HG02943 (cell line): Measurements from ENCODE around the gene TBX2.
"Not testable (repeated sequence)": the region's sequence is repeated elsewhere in the genome, so short reads cannot be mapped to it uniquely, and the experiment has no call there.

Experiments used
- ATAC-seq: cut with Tn5 transposase; IDR thresholded peaks from one replicate; pipeline ENCODE4 v1.9.1; 2021; ENCODE audit warnings: mild to moderate bottlenecking, low read depth, moderate library complexity; ENCODE audit not compliant: unreplicated experiment

TBX2 gene

DNA sequence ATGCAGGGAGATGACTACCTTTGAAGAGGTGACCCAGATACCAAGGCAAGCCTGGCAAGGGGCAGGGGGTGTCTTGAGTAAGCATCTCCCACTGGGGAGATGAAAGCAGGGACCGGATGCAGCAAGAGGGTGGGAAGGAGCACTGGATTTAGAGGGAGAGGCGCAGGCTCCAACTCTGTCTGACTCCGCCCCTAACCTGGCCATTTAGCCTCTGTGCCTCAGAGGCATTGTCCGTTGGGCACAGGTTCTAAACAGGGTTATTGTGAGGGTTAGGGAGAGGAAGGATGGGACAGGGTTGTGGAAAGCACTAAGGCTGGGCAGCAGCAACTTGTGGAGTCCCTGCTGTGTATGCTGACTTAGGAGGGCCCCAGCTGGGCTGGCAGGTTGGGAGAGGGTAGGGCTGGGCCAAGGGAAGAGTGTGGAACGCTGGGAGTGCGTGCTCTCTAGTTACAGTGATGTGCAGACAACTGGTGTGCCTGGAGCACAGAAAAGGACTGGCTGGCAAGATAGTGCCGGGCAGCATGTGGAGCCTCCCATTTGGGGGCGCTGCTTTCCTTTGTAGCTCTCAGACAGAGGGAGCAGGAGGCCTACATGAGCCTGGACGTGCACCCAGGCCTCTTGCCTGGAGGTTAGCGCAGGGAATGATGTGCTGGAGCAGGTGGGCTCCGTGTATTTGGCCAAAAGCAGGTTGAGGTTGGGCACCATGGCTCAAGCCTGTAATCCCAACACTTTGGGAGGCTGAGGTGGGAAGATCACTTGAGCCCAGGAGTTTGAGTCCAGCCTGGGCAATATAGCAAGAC is 26.2 kb downstream of the TBX2 start:
- no peak for ATAC-seq

DNA sequence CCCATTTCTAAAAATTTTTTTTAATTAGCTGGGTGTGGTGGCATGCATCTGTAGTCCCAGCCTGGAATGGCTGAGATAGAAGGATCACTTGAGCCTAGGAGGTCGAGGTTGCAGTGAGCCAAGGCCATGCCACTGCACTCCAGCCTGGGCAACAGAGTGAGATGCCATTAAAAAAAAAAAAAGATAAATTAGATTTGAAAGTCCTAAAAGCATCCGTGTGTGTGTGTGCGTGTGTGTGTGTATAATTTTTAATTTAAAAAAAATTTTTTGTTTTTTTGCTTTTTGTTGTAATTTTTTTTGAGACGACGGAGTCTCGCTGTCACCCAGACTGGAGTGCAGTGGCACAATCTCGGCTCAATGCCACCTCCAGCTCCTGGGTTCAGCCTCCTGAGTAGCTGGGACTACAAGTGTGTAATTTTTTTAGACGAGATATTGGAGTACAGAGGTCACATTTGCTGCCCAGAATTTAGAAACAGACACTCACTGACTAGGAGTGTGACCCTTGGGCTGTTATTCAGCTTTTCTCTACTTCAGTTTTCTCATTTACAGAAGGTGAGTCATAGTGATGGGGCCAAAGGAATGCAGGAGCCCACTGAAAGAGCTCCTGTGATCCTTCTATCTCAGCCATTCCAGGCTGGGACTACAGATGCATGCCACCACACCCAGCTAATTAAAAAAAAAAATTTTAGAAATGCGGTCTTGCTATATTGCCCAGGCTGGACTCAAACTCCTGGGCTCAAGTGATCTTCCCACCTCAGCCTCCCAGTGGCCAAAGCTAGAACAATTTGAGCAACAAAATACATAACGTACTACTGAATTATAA is 27.1 kb downstream of the TBX2 start:
- ATAC-seq: no peak

DNA sequence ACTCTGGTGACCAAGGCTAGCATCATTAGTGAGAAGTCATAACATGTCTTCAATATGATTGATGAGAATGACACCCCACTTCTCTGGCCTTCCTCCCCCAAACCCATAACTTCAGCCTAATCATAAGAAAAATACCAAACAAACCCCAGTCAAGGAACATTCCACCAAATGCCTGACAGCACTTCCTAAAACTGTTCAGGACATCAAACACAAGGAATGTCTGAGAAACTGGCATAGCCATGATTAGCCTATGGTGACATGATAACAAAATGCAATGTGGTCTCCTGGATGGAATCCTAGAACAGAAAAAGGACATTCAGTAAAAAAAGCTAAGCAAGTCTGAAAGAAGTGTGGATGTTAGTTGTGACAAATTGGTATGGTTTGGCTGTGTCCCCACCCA is 27.9 kb downstream of the TBX2 start:
- no peak for ATAC-seq

DNA sequence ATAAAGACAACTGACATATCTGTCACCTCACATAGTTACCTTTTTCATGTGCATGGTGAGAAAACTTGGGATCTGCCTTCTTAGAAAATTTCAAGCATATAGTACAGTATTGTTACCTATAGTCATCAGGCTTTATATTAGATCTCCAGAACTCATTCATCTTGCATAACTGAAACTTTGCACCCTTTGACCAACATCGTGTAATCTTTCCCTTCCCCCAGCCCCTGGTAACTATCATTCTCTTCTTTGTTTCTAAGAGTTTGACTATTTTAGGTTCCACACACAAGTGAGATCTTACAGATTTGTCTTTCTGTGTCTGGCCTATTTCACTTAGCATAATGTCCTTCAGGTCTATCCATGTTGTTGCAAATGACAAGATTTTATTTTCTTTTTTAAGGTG is 29.6 kb downstream of the TBX2 start:
- no peak for ATAC-seq

DNA sequence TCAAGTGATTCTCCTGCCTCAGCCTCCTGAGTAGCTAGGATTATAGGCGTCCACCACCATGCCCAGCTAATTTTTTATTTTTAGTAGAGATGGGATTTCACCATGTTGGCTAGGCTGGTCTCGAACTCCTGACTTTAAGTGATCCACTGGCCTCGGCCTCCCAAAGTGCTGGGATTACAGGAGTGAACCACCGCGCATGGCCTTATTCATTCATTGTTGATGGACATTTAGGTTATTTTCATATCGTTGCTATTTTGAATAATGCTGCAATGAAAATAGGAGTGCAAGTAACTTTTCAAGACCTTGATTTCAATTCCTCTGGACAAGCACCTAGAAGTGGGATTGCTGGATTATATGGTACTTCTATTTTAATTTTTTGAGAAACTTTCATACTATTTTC is 30.2 kb downstream of the TBX2 start:
- ATAC-seq: not testable (repeated sequence)

DNA sequence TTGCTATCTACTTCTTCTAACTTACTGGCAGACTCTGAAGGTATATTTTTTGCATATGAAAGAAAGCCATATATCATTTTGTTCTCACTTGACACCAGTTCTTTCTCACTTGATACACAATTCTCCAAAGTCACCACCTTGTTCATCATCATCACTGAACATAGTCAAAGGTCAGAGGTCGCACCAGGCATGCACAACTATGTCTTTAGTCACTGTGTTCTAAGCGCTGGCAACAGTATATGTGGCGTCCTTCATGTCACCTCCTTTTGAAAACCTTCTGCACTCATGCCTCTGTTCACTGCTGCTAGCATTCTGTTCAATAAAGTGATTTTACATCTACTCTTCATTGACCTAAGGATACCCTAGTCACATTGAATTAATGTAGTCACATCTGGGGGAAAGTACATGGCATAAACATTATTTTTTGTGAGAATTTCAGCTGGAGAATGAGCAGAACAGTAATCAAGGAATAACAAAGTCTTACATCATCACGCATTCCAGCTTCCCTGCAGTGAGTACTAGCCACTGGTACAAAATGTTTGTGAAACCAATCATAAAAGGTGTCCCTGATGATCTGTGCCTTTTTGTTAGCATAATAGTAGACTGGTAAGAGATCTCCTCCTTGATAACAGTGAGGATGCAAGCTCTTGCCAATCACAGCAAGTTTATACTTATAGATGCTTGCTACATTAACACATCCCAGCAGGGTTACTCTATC is 32.1 kb downstream of the TBX2 start:
- no peak for ATAC-seq

DNA sequence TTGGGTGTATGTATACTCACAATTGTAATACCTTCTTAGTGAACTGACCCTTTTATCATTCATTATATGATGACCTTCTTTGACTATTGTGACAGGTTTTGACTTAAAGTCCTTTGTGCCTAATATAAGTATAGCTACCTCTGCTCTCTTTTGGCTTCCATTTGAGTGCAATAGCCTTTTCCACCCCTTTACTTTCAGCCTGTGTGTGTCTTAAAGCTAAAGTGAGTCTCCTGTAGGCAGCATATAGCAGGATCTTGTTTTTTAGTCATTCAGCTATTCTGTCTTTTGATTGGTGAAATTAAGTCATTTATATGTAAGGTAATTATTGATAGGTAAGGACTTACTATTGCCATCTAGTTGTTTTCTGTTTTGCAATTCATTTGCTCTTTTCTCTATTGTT is 36.6 kb downstream of the TBX2 start:
- ATAC-seq: no peak

DNA sequence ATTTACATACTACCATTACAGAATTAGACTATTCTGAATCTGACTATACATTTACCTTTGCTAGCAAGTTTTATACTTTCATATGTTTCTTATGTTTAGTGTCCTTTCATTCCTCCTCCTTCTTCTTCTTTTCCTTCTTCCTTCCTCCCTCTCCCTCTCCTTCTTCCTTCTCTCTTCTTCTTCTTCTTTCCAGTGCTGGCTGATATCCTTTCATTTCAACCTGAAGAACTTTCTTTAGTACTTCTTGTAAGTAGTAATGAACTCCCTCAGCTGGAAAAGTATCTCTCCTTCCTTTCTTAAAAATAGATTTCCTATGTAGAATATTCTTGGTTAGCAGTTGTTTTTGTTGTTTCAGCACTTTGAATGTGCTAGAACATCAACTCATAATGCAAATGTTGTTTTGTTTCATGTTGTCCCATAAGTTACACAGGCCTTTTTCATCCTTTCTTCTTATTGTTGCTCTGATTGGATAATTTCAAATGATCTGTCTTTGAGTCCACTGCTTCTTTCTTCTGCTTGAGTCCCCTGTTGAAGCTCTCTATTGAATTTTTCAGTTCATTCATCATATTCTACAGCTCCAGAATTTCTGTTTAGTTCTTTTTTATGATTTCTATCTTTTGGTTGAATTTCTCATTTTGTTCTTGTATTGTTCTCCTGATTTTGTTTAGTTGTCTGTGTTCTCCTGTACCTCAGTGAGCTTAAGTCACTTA is 37.5 kb downstream of the TBX2 start:
- ATAC-seq: no peak

DNA sequence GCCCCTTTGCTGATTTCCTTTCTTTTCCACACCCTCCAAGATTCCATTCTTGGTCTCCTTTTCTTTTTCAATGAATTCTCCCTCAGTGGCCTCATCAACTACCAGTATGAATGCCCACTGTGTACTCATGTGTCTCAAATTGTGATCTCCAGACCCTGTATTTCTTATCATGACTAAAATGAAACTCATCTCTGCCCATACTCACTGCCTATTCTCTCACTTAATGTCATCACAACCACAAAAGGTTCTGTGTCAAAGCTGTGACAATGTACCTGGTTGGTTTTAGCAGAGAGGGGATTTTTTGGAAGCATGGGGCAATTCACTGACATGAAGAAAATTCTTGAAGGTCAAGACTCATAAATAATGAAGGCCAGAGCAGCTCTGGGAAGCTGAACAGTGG is 41.1 kb downstream of the TBX2 start:
- ATAC-seq: no peak

DNA sequence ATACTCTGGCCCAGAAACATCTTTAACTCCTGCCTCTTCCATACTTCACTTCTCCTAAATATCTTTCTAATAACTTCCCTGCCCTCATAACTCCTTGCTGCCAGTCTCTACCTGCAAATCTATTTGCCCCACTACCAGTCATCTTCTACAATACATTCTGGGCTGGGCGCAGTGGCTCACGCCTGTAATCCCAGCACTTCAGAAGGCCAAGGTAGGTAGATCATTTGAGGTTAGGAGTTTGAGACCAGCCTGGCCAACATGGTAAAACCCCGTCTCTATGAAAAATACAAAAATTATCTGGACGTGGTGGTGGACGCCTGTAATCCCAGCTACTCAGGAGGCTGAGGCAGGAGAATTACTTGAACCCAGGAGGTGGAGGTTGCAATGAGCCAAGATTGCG is 41.9 kb downstream of the TBX2 start:
- ATAC-seq: not testable (repeated sequence)

DNA sequence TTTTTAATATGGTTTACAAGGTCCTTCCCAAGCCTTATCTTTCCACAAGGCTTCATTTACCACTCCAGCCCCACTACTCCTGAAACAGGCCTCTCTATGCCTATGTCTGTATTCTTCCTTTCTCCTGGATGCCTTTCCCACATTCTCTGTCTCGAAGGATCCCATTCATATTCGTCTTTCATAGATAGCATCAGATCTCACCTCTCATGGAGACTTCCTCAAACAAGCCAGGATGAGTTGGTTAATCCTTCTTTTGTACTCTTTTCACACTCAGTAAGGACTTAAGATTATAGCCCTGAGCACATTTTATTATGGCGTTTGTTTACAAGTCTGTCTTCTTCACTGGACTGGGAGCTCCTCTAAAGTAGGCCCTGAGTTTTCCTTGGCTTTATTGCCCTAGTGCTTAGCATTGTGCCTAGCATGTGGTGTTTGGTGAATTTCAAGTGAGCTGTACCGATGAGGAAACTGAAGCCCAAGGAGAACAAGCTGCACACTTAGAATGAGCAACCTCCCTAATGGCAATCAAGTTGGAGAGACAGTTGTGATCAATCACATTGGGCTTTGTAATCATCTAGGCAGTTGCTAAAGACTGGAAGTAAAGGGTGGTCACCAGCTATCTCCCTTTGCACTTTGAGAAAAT is 42.6 kb downstream of the TBX2 start:
- ATAC-seq: no peak

DNA sequence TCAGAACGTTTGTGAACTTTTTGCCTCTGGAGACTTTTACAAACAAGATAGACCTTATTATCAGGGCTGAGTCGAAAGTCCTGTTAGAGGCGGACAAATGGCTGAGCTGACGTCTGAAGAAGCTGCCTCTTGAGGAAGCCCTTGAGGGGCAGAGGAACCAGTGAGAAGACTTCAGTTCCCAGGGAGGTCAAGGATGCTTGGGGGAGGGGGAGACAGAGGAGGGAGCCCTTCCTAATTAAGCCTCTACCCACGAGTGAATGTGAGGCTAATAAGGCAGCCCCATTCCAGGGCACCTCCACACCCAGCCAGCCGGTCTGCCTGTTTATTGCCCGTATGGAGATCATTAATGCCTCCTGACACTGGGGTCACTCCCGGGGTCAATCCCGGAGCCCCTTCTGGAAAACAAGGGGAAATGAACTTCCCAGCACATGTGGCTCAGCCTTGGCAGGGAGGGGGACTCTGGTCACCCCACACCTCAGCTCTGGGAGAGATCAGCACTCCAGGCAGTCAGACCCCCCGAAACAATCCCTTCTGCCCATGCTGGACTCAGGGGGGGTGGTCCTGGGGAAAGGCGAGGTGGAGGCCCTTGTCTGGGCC is 43.3 kb downstream of the TBX2 start:
- ATAC-seq: no peak

DNA sequence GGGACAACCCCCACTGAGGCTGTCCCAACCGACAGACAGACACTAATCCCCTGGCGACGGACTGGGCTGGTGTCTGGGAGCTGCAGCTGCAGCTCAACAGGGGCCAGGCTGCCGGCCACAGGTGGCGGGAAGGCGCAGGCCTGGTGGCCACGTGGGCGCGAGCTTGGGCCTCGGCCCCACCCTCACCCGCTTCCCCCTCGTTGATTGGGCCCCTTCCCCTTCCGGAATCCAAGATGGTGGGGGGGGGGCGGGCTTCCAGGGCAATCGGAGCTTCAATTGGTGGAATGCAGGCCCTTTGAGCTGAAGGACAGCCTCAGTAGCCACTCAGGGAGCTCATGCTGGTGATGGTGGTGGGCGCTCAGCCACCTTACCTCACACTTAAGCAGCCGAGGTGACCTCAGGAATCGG is 43.8 kb downstream of the TBX2 start:
- ATAC-seq: no peak

DNA sequence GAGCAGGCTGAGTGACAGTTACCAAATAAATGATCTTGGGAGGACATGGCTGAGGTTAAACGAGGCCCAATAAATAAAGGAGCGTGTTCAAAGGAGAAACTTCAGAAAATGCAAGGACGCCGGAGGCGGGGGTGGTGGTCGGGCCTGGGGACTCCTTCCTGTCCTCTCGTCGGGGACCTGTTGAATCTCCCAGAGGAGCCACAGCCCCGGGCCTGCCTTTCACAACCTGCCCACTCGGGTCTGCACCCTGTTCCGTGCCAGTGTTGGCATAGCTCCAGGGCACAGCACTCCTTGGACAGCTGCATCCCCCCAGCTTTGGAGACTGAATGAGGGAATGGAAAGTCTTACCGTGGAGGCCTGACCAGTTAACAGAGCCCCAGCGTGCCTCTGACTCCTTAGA is 44.4 kb downstream of the TBX2 start:
- ATAC-seq: no peak

DNA sequence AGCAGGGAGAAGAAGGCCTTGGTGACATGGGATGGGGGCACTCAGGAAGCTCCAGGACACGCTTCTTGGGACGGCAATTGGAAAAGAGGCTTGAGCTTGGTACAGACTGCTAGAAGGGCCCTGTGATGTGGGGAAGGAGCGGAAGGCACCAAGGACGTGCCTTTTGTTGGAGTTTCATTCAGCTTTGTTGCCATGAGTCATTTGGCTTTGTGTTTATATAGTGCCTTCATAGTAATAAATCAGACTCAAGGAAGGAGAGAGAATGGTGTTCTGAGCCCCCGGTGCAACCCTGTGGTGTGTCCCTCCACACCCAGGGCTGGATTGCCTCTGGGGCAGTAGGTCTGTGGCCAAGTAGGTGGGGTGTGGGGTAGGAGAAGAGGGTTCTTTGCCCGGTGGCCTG is 45.2 kb downstream of the TBX2 start:
- ATAC-seq: no peak

DNA sequence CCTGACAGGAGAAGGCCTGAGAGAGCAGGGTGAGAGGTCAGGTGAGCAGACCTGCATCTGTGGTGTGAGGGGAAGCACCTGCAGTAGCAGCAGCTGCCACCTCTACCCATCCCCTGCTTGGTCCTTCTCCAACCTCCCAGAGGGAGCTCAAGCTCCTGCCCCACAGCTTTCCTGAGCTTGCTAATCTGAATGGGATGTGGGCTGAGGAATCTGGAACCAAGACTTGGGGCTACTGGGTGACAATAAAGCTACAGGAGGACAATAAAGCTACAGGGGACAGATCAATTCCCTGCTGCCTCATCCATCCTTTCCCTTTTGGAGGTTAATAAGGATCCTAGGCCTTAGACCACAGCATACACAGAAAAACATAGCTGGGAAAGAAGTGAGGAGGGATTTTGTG is 47.7 kb downstream of the TBX2 start:
- ATAC-seq: no peak

DNA sequence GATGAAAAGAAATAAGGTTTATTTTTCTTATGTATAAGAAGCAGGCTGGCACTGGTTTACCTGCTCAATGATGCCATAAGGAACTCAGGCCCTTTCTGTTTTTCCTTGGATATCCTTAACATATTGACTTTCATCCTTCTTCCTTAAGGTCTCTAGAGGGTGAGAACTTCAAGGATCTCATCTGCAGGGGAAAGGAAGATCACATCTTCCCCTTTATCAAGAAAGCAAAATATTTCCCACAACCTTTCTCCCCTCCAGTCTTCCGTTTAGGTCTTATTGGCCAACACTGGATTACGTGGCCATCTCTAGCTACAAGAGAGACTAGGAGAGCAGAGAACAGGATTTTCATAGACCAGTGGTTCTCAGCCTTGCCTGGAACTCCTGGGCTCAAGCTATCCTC is 48.4 kb downstream of the TBX2 start:
- ATAC-seq: no peak

DNA sequence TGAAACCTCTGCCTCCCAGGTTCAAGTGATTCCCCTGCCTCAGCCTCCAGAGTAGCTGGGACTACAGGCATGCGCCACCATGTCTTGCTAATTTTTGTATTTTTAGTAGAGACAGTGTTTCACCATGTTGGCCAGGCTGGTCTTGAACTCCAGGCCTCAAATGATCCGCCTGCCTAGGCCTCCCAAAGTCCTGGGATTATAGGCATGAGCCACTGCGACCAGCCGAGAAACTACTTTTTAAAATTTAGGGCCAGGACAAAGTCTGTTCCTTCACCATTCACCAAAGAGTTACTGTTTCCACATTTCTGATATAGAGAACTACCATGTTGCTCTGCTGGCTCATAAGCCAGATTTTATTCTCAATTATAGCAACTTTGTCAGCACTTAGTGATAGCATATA is 49.5 kb downstream of the TBX2 start:
- ATAC-seq: not testable (repeated sequence)

DNA sequence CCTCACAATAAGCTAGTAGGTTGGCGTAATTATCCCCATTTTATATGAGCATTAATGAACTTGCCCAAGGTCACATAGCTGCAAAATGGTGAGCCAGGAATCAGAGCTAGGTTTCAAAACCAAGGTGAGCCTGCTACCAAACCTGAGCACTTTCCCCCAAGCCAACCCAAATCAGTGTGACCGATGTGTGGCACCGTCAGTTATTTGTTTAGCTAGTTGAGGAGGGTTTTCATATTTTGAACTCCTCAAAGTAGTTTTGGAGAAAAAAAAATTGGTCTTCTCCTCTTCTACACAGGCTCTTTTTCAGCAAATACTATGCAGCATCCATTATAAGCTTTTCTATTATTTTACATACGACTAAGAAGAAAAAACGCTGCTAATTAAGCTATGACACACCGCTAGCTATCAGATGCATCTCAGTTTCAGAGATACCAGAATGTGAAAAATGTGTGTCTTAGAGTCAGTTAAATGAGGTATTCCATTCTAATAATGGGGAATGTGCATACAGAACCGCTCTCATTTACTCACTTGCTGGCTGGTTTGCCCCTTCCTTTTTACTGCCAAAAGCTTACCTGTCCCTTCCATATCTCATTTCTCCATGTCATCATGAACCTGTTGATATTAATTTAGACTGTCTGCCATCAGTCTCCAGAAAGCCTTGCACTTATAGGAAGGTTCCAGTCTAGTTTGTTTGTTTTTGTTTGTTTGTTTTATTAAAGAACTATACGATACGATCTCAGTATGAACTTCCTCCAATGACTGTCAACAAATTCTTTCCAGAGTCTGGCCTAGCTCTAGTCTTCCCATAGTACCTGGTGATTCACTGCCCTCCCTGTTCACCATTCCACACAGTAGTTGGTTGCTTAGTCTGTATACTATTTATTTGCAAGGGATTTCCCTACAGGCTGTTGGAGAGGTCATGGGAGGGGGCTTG is 50.3 kb downstream of the TBX2 start:
- no peak for ATAC-seq
